Hepatocyte (in vitro differentiated cells): ENCODE data around the gene C20orf202.

Experiments
- EZH2 ChIP-seq: fragments of 200-600 bp; sonication (generic); IDR thresholded peaks from 2 replicates; pipeline ENCODE4 v1.6.1; 2016; ENCODE audit warnings: antibody characterized with exemption, mild to moderate bottlenecking, borderline replicate concordance
- EZH2phosphoT487 ChIP-seq: fragments of 200-600 bp; sonication (generic); IDR thresholded peaks from one replicate; pipeline ENCODE4 v1.6.1; 2018; ENCODE audit warnings: antibody characterized with exemption, mild to moderate bottlenecking, low read depth, moderate library complexity; ENCODE audit not compliant: unreplicated experiment, severe bottlenecking
- TF ChIP-seq, protein P1 (sequence below): fragments of 200-600 bp; sonication (generic); IDR thresholded peaks from 2 replicates; pipeline ENCODE4 v1.5.1; 2016; ENCODE audit warnings: antibody characterized with exemption, mild to moderate bottlenecking; ENCODE audit not compliant: poor library complexity

DNA sequence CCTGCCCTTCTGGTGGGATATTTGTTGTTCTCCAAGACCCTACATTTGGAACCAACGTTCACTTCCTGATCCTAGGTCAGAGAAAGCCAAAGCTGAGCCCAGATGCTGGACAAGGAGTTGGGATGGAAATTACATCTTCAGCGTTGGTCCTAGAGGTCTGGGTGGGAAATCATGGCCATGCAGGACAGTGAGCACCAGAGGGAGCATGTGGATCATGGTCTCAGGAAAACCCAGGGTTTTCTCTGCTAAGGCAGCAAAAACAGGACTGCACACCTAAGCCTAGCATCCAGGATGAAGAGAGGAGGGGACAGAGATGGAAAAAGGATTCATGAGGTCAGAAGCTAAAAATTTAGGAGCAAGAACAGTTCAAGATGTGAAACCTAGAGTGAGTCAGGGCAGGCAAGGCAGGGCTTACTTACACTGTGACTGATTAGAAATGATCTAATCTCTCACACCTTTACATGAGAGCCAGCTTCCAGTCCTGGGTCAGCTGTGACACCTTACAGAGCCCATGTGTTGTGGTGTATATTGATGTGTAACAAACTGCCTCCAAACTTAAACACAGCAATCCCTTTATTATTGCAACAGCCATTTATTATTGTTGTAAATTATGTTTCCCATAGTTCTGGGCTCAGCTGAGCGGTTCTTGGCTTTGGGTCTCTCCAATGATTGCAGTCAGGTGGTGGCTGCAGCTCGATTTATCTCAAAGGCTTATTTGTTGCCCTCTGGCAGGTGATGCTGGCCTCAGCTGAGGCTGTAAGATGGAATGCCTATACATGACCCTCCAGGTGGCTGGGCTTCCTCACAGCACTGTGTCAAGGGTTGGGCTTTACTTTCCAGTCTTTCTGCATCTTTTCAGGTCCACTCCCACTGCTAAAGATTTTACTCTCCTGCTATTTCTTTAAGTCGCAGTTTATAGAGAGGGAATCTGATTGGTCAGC is 6.5 kb downstream of the C20orf202 start:
- TF ChIP-seq, protein P1, sequence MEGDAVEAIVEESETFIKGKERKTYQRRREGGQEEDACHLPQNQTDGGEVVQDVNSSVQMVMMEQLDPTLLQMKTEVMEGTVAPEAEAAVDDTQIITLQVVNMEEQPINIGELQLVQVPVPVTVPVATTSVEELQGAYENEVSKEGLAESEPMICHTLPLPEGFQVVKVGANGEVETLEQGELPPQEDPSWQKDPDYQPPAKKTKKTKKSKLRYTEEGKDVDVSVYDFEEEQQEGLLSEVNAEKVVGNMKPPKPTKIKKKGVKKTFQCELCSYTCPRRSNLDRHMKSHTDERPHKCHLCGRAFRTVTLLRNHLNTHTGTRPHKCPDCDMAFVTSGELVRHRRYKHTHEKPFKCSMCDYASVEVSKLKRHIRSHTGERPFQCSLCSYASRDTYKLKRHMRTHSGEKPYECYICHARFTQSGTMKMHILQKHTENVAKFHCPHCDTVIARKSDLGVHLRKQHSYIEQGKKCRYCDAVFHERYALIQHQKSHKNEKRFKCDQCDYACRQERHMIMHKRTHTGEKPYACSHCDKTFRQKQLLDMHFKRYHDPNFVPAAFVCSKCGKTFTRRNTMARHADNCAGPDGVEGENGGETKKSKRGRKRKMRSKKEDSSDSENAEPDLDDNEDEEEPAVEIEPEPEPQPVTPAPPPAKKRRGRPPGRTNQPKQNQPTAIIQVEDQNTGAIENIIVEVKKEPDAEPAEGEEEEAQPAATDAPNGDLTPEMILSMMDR, result no peak
- TF ChIP-seq EZH2phosphoT487 (no peak), EZH2 (no peak)
